Stimulated activated CD8-positive, alpha-beta memory T cell treated with anti-CD3 and anti-CD28 coated beads, Interleukin-12 subunit alpha, Interleukin-12 subunit beta, amount 100 ng/mL, for 1 hour (primary cell): Measurements from ENCODE around the gene MPRIP.
"Not testable (repeated sequence)": the region's sequence is repeated elsewhere in the genome, so short reads cannot be mapped to it uniquely, and the experiment has no call there.

ENCODE experiments used
- DNase-seq: peaks from one replicate; pipeline ENCODE4 v3.0.0-alpha.2; 2020; ENCODE audit warnings: low read depth

The MPRIP gene

GRCh38 chr17:17127156-17127555 is 84.9 kb downstream of the MPRIP start:
- DNase-seq = no peak

GRCh38 chr17:17127730-17128291 is 85.6 kb downstream of the MPRIP start:
- no peak for DNase-seq

- no peak for DNase-seq
Measured at GRCh38 chr17:17128476-17129075, 86.3 kb downstream of the MPRIP start.

- DNase-seq = no peak
Measured at GRCh38 chr17:17129466-17129865, 87.2 kb downstream of the MPRIP start.

- DNase-seq = no peak
Measured at GRCh38 chr17:17130077-17130844, 88.0 kb downstream of the MPRIP start.

GRCh38 chr17:17131839-17132238 is 89.6 kb downstream of the MPRIP start:
- no peak for DNase-seq

- no peak for DNase-seq
Measured at GRCh38 chr17:17132746-17133145, 90.5 kb downstream of the MPRIP start.

GRCh38 chr17:17134051-17134956 is 92.0 kb downstream of the MPRIP start:
- DNase-seq = no peak

- DNase-seq = no peak
Measured at GRCh38 chr17:17134957-17135333, 92.7 kb downstream of the MPRIP start.

GRCh38 chr17:17136221-17136620 is 94.0 kb downstream of the MPRIP start:
- not testable (repeated sequence) for DNase-seq

GRCh38 chr17:17137731-17138585 is 95.7 kb downstream of the MPRIP start:
- no peak for DNase-seq

GRCh38 chr17:17139972-17140589 is 97.8 kb downstream of the MPRIP start:
- DNase-seq = no peak

GRCh38 chr17:17140590-17140980 is 98.3 kb downstream of the MPRIP start:
- DNase-seq = no peak

GRCh38 chr17:17141279-17141678 is 99.0 kb downstream of the MPRIP start:
- DNase-seq = no peak

GRCh38 chr17:17141860-17142552 is 99.7 kb downstream of the MPRIP start:
- DNase-seq = no peak

- DNase-seq = no peak
Measured at GRCh38 chr17:17142556-17142955, 100.3 kb downstream of the MPRIP start.

- DNase-seq = no peak
Measured at GRCh38 chr17:17143501-17143900, 101.2 kb downstream of the MPRIP start.

- no peak for DNase-seq
Measured at GRCh38 chr17:17144061-17144460, 101.8 kb downstream of the MPRIP start.

- DNase-seq = no peak
Measured at GRCh38 chr17:17144916-17145665, 102.8 kb downstream of the MPRIP start.
